DMS153 treated with DMSO at 0.1 percent for 48 hours (cell line): ENCODE results near the gene PSMA6.
"Not testable (repeated sequence)": the region's sequence is repeated elsewhere in the genome, so short reads cannot be mapped to it uniquely, and the experiment has no call there.

Source experiments
- DNase-seq: peaks from one replicate; lab custom pipeline; 2025; ENCODE audit not compliant: unreplicated experiment; lab: John Stamatoyannopoulos, UW

PSMA6 gene

GRCh38 chr14:35319509-35319908 lies 27.3 kb downstream of the PSMA6 start:
- DNase-seq = no peak

- no peak for DNase-seq
Measured at GRCh38 chr14:35320472-35320871, 28.3 kb downstream of the PSMA6 start.

GRCh38 chr14:35326375-35326774 lies 34.2 kb downstream of the PSMA6 start:
- no peak for DNase-seq

GRCh38 chr14:35331605-35332516 lies 39.7 kb downstream of the PSMA6 start:
- no peak for DNase-seq

- no peak for DNase-seq
Measured at GRCh38 chr14:35332517-35333263, 40.5 kb downstream of the PSMA6 start.

- no peak for DNase-seq
Measured at GRCh38 chr14:35333264-35333730, 41.1 kb downstream of the PSMA6 start.

- DNase-seq = no peak
Measured at GRCh38 chr14:35333797-35334743, 41.9 kb downstream of the PSMA6 start.

GRCh38 chr14:35335388-35336092 lies 43.4 kb downstream of the PSMA6 start:
- DNase-seq = no peak

- not testable (repeated sequence) for DNase-seq
Measured at GRCh38 chr14:35336171-35336493, 44.0 kb downstream of the PSMA6 start.

- peak; percentile 46 for DNase-seq
Measured at GRCh38 chr14:35336494-35337268, 44.5 kb downstream of the PSMA6 start.

- DNase-seq = no peak
Measured at GRCh38 chr14:35337269-35338255, 45.4 kb downstream of the PSMA6 start.

GRCh38 chr14:35338731-35339405 lies 46.7 kb downstream of the PSMA6 start:
- DNase-seq = no peak

- no peak for DNase-seq
Measured at GRCh38 chr14:35339761-35340406, 47.7 kb downstream of the PSMA6 start.

- DNase-seq = no peak
Measured at GRCh38 chr14:35340616-35341453, 48.7 kb downstream of the PSMA6 start.

GRCh38 chr14:35341454-35341750 lies 49.2 kb downstream of the PSMA6 start:
- no peak for DNase-seq

- peak; percentile 76 for DNase-seq
Measured at GRCh38 chr14:35341751-35342488, 49.7 kb downstream of the PSMA6 start.
